ENCODE results near the gene IGFBP2.

IGFBP2 gene

GRCh38 chr2:216622526-216622925 lies 10.7 kb upstream of the IGFBP2 start:
- H3K27me3 Mint-ChIP-seq = no peaks in the 10 kb centered on the region
- no peaks in the 10 kb centered on the region for H3K36me3 Mint-ChIP-seq (ENCODE audit: low read depth)
- ATAC-seq = no peak
- H3K4me3 Mint-ChIP-seq = no peak overlapping the region
- no peak for DNase-seq
- no peaks in the 10 kb centered on the region for H3K9me3 Mint-ChIP-seq
- peaks cover 6% of the 10 kb centered on the region for H3K4me1 Mint-ChIP-seq
- no peak overlapping the region for H3K27ac Mint-ChIP-seq

- H3K36me3 Mint-ChIP-seq (ENCODE audit: low read depth) = no peaks in the 10 kb centered on the region
- peaks cover 6% of the 10 kb centered on the region for H3K4me1 Mint-ChIP-seq
- H3K9me3 Mint-ChIP-seq = no peaks in the 10 kb centered on the region
- no peaks in the 10 kb centered on the region for H3K27me3 Mint-ChIP-seq
- H3K27ac Mint-ChIP-seq = no peak overlapping the region
- H3K4me3 Mint-ChIP-seq = no peak overlapping the region
- ATAC-seq = no peak
- DNase-seq = no peak
Observed at GRCh38 chr2:216624251-216624650, 9.0 kb upstream of the IGFBP2 start.

GRCh38 chr2:216626168-216626874 lies 6.9 kb upstream of the IGFBP2 start:
- ATAC-seq = no peak
- H3K4me3 Mint-ChIP-seq = no peak overlapping the region
- DNase-seq = no peak
- peaks cover 6% of the 10 kb centered on the region for H3K27me3 Mint-ChIP-seq
- no peaks in the 10 kb centered on the region for H3K4me1 Mint-ChIP-seq
- H3K27ac Mint-ChIP-seq = no peak overlapping the region
- no peaks in the 10 kb centered on the region for H3K36me3 Mint-ChIP-seq (ENCODE audit: low read depth)
- H3K9me3 Mint-ChIP-seq = no peaks in the 10 kb centered on the region

- Mint-ChIP-seq H3K4me1 (no peaks in the 10 kb centered on the region), H3K9me3 (no peaks in the 10 kb centered on the region), H3K36me3 (ENCODE audit: low read depth) (no peaks in the 10 kb centered on the region), H3K4me3 (no peak overlapping the region), H3K27me3 (peaks cover 11% of the 10 kb centered on the region), H3K27ac (no peak overlapping the region)
- DNase-seq = no peak
- no peak for ATAC-seq
Observed at GRCh38 chr2:216626875-216627245, 6.4 kb upstream of the IGFBP2 start.

- peaks cover 34% of the 10 kb centered on the region for H3K27me3 Mint-ChIP-seq
- no peak overlapping the region for H3K27ac Mint-ChIP-seq
- ATAC-seq = no peak
Observed at GRCh38 chr2:216629784-216630183, 3.4 kb upstream of the IGFBP2 start.

GRCh38 chr2:216632346-216632951 lies 771 bp upstream of the IGFBP2 start:
- Mint-ChIP-seq H3K36me3 (ENCODE audit: low read depth) (no peaks in the 10 kb centered on the region), H3K9me3 (no peaks in the 10 kb centered on the region), H3K4me1 (peaks cover 25% of the 10 kb centered on the region), H3K4me3 (peak overlapping the region; percentile 74), H3K27ac (peak overlapping the region; percentile 22), H3K27me3 (peaks cover 59% of the 10 kb centered on the region)
- ATAC-seq (peak; percentile 16), DNase-seq (no peak)

More at GRCh38 chr2:216629784-216630183, 3.4 kb upstream of the IGFBP2 start:
- DNase-seq = no peak
- Mint-ChIP-seq H3K9me3 (no peaks in the 10 kb centered on the region), H3K4me3 (no peak overlapping the region), H3K4me1 (peaks cover 14% of the 10 kb centered on the region), H3K36me3 (ENCODE audit: low read depth) (no peaks in the 10 kb centered on the region)

GRCh38 chr2:216633616-216634369 lies 573 bp downstream of the IGFBP2 start:
- Mint-ChIP-seq H3K4me1 (peaks cover 26% of the 10 kb centered on the region), H3K27ac (peak overlapping the region; percentile 54), H3K4me3 (peak overlapping the region; percentile 81), H3K27me3 (peaks cover 62% of the 10 kb centered on the region), H3K9me3 (no peaks in the 10 kb centered on the region), H3K36me3 (ENCODE audit: low read depth) (no peaks in the 10 kb centered on the region)
- peak; percentile 12 for DNase-seq
- peak; percentile 6 for ATAC-seq

GRCh38 chr2:216634370-216635148 lies 1.3 kb downstream of the IGFBP2 start:
- Mint-ChIP-seq H3K27ac (peak overlapping the region; percentile 54), H3K27me3 (peaks cover 65% of the 10 kb centered on the region), H3K36me3 (ENCODE audit: low read depth) (no peaks in the 10 kb centered on the region), H3K9me3 (no peaks in the 10 kb centered on the region), H3K4me1 (peaks cover 26% of the 10 kb centered on the region), H3K4me3 (peak overlapping the region; percentile 81)
- DNase-seq (no peak), ATAC-seq (no peak)

- Mint-ChIP-seq H3K36me3 (ENCODE audit: low read depth) (no peaks in the 10 kb centered on the region), H3K9me3 (no peaks in the 10 kb centered on the region), H3K27me3 (peaks cover 67% of the 10 kb centered on the region), H3K27ac (no peak overlapping the region), H3K4me1 (peaks cover 26% of the 10 kb centered on the region), H3K4me3 (peak overlapping the region; percentile 55)
- ATAC-seq = no peak
- no peak for DNase-seq
Observed at GRCh38 chr2:216635171-216635570, 2.0 kb downstream of the IGFBP2 start.

- peaks cover 64% of the 10 kb centered on the region for H3K27me3 Mint-ChIP-seq
- H3K4me3 Mint-ChIP-seq = peak overlapping the region; percentile 55
- ATAC-seq (no peak), DNase-seq (no peak)
- H3K9me3 Mint-ChIP-seq = no peaks in the 10 kb centered on the region
- peaks cover 26% of the 10 kb centered on the region for H3K4me1 Mint-ChIP-seq
- no peaks in the 10 kb centered on the region for H3K36me3 Mint-ChIP-seq (ENCODE audit: low read depth)
- no peak overlapping the region for H3K27ac Mint-ChIP-seq
Observed at GRCh38 chr2:216635701-216636550, 2.7 kb downstream of the IGFBP2 start.

GRCh38 chr2:216636551-216637450 lies 3.6 kb downstream of the IGFBP2 start:
- no peak for ATAC-seq
- H3K27me3 Mint-ChIP-seq = peaks cover 57% of the 10 kb centered on the region
- DNase-seq = no peak
- peaks cover 26% of the 10 kb centered on the region for H3K4me1 Mint-ChIP-seq
- H3K4me3 Mint-ChIP-seq = no peak overlapping the region
- H3K27ac Mint-ChIP-seq = no peak overlapping the region
- H3K36me3 Mint-ChIP-seq (ENCODE audit: low read depth) = no peaks in the 10 kb centered on the region
- H3K9me3 Mint-ChIP-seq = no peaks in the 10 kb centered on the region

GRCh38 chr2:216637472-216637871 lies 4.3 kb downstream of the IGFBP2 start:
- DNase-seq = no peak
- Mint-ChIP-seq H3K27ac (no peak overlapping the region), H3K4me1 (peaks cover 25% of the 10 kb centered on the region), H3K36me3 (ENCODE audit: low read depth) (no peaks in the 10 kb centered on the region), H3K27me3 (peaks cover 51% of the 10 kb centered on the region), H3K4me3 (no peak overlapping the region), H3K9me3 (no peaks in the 10 kb centered on the region)
- ATAC-seq = no peak

Measured in activated naive CD8-positive, alpha-beta T cell treated with anti-CD3 and anti-CD28 coated beads, Interleukin-2, amount 50 U/mL, for 24 hours (primary cell).